CD8-positive, alpha-beta memory T cell (primary cell): ENCODE results near the gene NR2F2. TPM values are rescaled to one million over a fixed set of nuclear protein-coding genes. Genes with fewer than 3 reads are reported as not detected.

Experiments
- CTCF ChIA-PET: fragments of 350-600 bp; sonication (Branson Sonifier 250); formaldehyde crosslinking; loops from one replicate; lab custom pipeline; 2021; ENCODE audit warnings: antibody characterized with exemption; lab: Charles Lee
- POLR2A ChIA-PET: fragments of 350-600 bp; sonication (Branson Sonifier 250); formaldehyde crosslinking; loops from one replicate; lab custom pipeline; 2021; ENCODE audit warnings: antibody characterized with exemption; lab: Charles Lee
- DNase-seq, 5 donors: peaks; one replicate each; pipeline versions ENCODE4 v3.0.0 to v3.0.0-alpha.2; 2020 to 2022; ENCODE audit warnings: mixed read lengths in 1 of 5
- H3K27ac ChIP-seq: one replicate; pipeline ENCODE4 v1.7.0; 2013; ENCODE audit warnings: low read depth, mild to moderate bottlenecking, low read length, moderate library complexity
- H3K27me3 ChIP-seq: 2 replicates; pipeline ENCODE4 v1.7.0; 2013; ENCODE audit warnings: low read length, mild to moderate bottlenecking; ENCODE audit not compliant: insufficient read depth, poor library complexity, severe bottlenecking
- H3K36me3 ChIP-seq: 2 replicates; pipeline ENCODE4 v1.7.0; 2013; ENCODE audit warnings: mild to moderate bottlenecking, low read length, moderate library complexity; ENCODE audit not compliant: insufficient read depth
- H3K4me1 ChIP-seq: 2 replicates; pipeline ENCODE4 v1.7.0; 2013; ENCODE audit warnings: mild to moderate bottlenecking, low read length, moderate library complexity; ENCODE audit not compliant: insufficient read depth
- H3K4me3 ChIP-seq: 2 replicates; pipeline ENCODE4 v1.7.0; 2013; ENCODE audit warnings: mild to moderate bottlenecking, low read length
- H3K9me3 ChIP-seq: 2 replicates; pipeline ENCODE4 v1.7.0; 2013; ENCODE audit warnings: mild to moderate bottlenecking, low read length
- H3K27ac Mint-ChIP-seq, 8 donors: one replicate each; pipeline ENCODE4 v1.8.0; 2020 to 2021; ENCODE audit warnings: mixed read lengths in 8 of 8, mild to moderate bottlenecking in 6 of 8, inconsistent platforms in 3 of 8, moderate library complexity in 3 of 8
- H3K27me3 Mint-ChIP-seq, 2 donors: one replicate each; pipeline ENCODE4 v1.8.0; 2020 to 2021; ENCODE audit warnings: mixed read lengths in 2 of 2, mild to moderate bottlenecking in 1 of 2, moderate library complexity in 1 of 2
- H3K36me3 Mint-ChIP-seq, 3 donors: one replicate each; pipeline ENCODE4 v1.8.0; 2020 to 2021; ENCODE audit warnings: mixed read lengths in 3 of 3, inconsistent platforms in 1 of 3, mild to moderate bottlenecking in 1 of 3
- H3K4me1 Mint-ChIP-seq, 3 donors: one replicate each; pipeline ENCODE4 v1.8.0; 2020 to 2021; ENCODE audit warnings: mixed read lengths in 3 of 3, inconsistent platforms in 1 of 3, mild to moderate bottlenecking in 1 of 3
- H3K4me3 Mint-ChIP-seq, 7 donors: one replicate each; pipeline ENCODE4 v1.8.0; 2020 to 2021; ENCODE audit warnings: mixed read lengths in 7 of 7, mild to moderate bottlenecking in 6 of 7, moderate library complexity in 4 of 7, inconsistent platforms in 2 of 7
- H3K9me3 Mint-ChIP-seq, 5 donors: one replicate each; pipeline ENCODE4 v1.8.0; 2020 to 2022; ENCODE audit warnings: mixed read lengths in 5 of 5, mild to moderate bottlenecking in 3 of 5, moderate library complexity in 2 of 5, inconsistent platforms in 1 of 5
- polyA plus RNA-seq: library from polyadenylated mRNA; unstranded; fragments of 300-500 nt; fragmentation: Illumina TruSeq; gene quantifications from one replicate; pipeline ENCODE4 v1.2.3, GENCODE V29; 2021
- total RNA-seq, 2 experiments: library from RNA; stranded (reverse); gene quantifications; one replicate each; pipeline ENCODE4 v1.2.3, GENCODE V29; 2021

The NR2F2 gene
- total and polyA plus RNA-seq, 3 experiments from 2014 or later = not detected

- POLR2A ChIA-PET = no interaction called here
- Histone ChIP-seq H3K4me1 (no peaks in the 10 kb centered on the region), H3K9me3 (no peaks in the 10 kb centered on the region), H3K36me3 (no peaks in the 10 kb centered on the region), H3K27ac (no peak overlapping the region), H3K27me3 (peaks cover 34% of the 10 kb centered on the region), H3K4me3 (no peak overlapping the region)
- CTCF ChIA-PET = no interaction called here
- Mint-ChIP-seq H3K27ac (no peak overlapping the region), H3K4me3 (no peak overlapping the region), H3K27me3 (peaks cover 67 to 89% of the 10 kb centered on the region in 2 donors), H3K4me1 (peaks cover 0 to 3% (median 0%) of the 10 kb centered on the region in 3 donors), H3K36me3 (no peaks in the 10 kb centered on the region), H3K9me3 (peaks cover 0 to 17% (median 7%) of the 10 kb centered on the region in 5 donors)
- no peak for DNase-seq
These were observed 35.5 kb downstream of the NR2F2 start for GRCh38 chr15:96365781-96366525.

GRCh38 chr15:96366526-96366877 is 36.0 kb downstream of the NR2F2 start:
- Histone ChIP-seq H3K4me1 (no peaks in the 10 kb centered on the region), H3K4me3 (no peak overlapping the region), H3K27ac (no peak overlapping the region), H3K9me3 (no peaks in the 10 kb centered on the region), H3K27me3 (peaks cover 28% of the 10 kb centered on the region), H3K36me3 (no peaks in the 10 kb centered on the region)
- Mint-ChIP-seq H3K27ac (no peak overlapping the region), H3K27me3 (peaks cover 67 to 89% of the 10 kb centered on the region in 2 donors), H3K4me1 (peaks cover 0 to 3% (median 0%) of the 10 kb centered on the region in 3 donors), H3K4me3 (no peak overlapping the region), H3K36me3 (no peaks in the 10 kb centered on the region), H3K9me3 (peaks cover 0 to 17% (median 7%) of the 10 kb centered on the region in 5 donors)
- no peak for DNase-seq
- ChIA-PET POLR2A (no interaction called here), CTCF (no interaction called here)

GRCh38 chr15:96367311-96368200 is 37.1 kb downstream of the NR2F2 start:
- H3K27me3 ChIP-seq = peaks cover 22% of the 10 kb centered on the region
- no peaks in the 10 kb centered on the region for H3K9me3 ChIP-seq
- DNase-seq = no peak
- Mint-ChIP-seq H3K4me1 (no peaks in the 10 kb centered on the region), H3K27me3 (peaks cover 58 to 87% of the 10 kb centered on the region in 2 donors), H3K4me3 (no peak overlapping the region), H3K9me3 (peaks cover 0 to 13% (median 3%) of the 10 kb centered on the region in 5 donors), H3K36me3 (peaks cover 0 to 3% (median 0%) of the 10 kb centered on the region in 3 donors), H3K27ac (no peak overlapping the region)
- no peaks in the 10 kb centered on the region for H3K36me3 ChIP-seq
- ChIA-PET CTCF (no interaction called here), POLR2A (no interaction called here)
- H3K4me3 ChIP-seq = no peak overlapping the region
- no peaks in the 10 kb centered on the region for H3K4me1 ChIP-seq
- H3K27ac ChIP-seq = no peak overlapping the region

GRCh38 chr15:96369351-96369750 is 38.9 kb downstream of the NR2F2 start:
- no peak overlapping the region for H3K4me3 ChIP-seq
- H3K36me3 Mint-ChIP-seq = peaks cover 0 to 3% (median 0%) of the 10 kb centered on the region in 3 donors
- H3K4me3 Mint-ChIP-seq = no peak overlapping the region
- H3K4me1 Mint-ChIP-seq = no peaks in the 10 kb centered on the region
- ChIA-PET POLR2A (no interaction called here), CTCF (no interaction called here)
- no peaks in the 10 kb centered on the region for H3K4me1 ChIP-seq
- no peak overlapping the region for H3K27ac ChIP-seq
- H3K27me3 Mint-ChIP-seq = peaks cover 44 to 81% of the 10 kb centered on the region in 2 donors
- H3K9me3 ChIP-seq = no peaks in the 10 kb centered on the region
- peaks cover 0 to 13% (median 7%) of the 10 kb centered on the region in 5 donors for H3K9me3 Mint-ChIP-seq
- no peak overlapping the region for H3K27ac Mint-ChIP-seq
- H3K36me3 ChIP-seq = no peaks in the 10 kb centered on the region
- H3K27me3 ChIP-seq = peaks cover 22% of the 10 kb centered on the region
- no peak for DNase-seq

- Mint-ChIP-seq H3K27me3 (peaks cover 42 to 75% of the 10 kb centered on the region in 2 donors), H3K27ac (no peak overlapping the region), H3K4me1 (no peaks in the 10 kb centered on the region), H3K36me3 (peaks cover 0 to 3% (median 0%) of the 10 kb centered on the region in 3 donors), H3K4me3 (no peak overlapping the region), H3K9me3 (peaks cover 0 to 13% (median 7%) of the 10 kb centered on the region in 5 donors)
- DNase-seq = no peak
- Histone ChIP-seq H3K27ac (no peak overlapping the region), H3K27me3 (peaks cover 21% of the 10 kb centered on the region), H3K36me3 (no peaks in the 10 kb centered on the region), H3K4me1 (no peaks in the 10 kb centered on the region), H3K4me3 (no peak overlapping the region), H3K9me3 (no peaks in the 10 kb centered on the region)
- ChIA-PET POLR2A (no interaction called here), CTCF (no interaction called here)
These were observed 39.5 kb downstream of the NR2F2 start for GRCh38 chr15:96369825-96370621.

- CTCF ChIA-PET = no interaction called here
- no peak overlapping the region for H3K4me3 ChIP-seq
- no peaks in the 10 kb centered on the region for H3K4me1 Mint-ChIP-seq
- no peaks in the 10 kb centered on the region for H3K9me3 ChIP-seq
- no peak overlapping the region for H3K27ac ChIP-seq
- H3K36me3 ChIP-seq = no peaks in the 10 kb centered on the region
- peaks cover 32 to 53% of the 10 kb centered on the region in 2 donors for H3K27me3 Mint-ChIP-seq
- H3K9me3 Mint-ChIP-seq = peaks cover 4 to 13% (median 9%) of the 10 kb centered on the region in 5 donors
- no peak for DNase-seq
- H3K4me3 Mint-ChIP-seq = no peak overlapping the region
- H3K27me3 ChIP-seq = peaks cover 7% of the 10 kb centered on the region
- H3K36me3 Mint-ChIP-seq = peaks cover 0 to 3% (median 0%) of the 10 kb centered on the region in 3 donors
- H3K27ac Mint-ChIP-seq = no peak overlapping the region
- H3K4me1 ChIP-seq = no peaks in the 10 kb centered on the region
- POLR2A ChIA-PET = no interaction called here
These were observed 42.1 kb downstream of the NR2F2 start for GRCh38 chr15:96372554-96372953.

GRCh38 chr15:96374499-96374898 is 44.0 kb downstream of the NR2F2 start:
- H3K4me1 Mint-ChIP-seq = no peaks in the 10 kb centered on the region
- DNase-seq = no peak
- peaks cover 15 to 37% of the 10 kb centered on the region in 2 donors for H3K27me3 Mint-ChIP-seq
- no peak overlapping the region for H3K27ac Mint-ChIP-seq
- no peak overlapping the region for H3K27ac ChIP-seq
- H3K4me1 ChIP-seq = no peaks in the 10 kb centered on the region
- peaks cover 4 to 15% (median 5%) of the 10 kb centered on the region in 5 donors for H3K9me3 Mint-ChIP-seq
- H3K27me3 ChIP-seq = no peaks in the 10 kb centered on the region
- CTCF ChIA-PET = no interaction called here
- H3K36me3 ChIP-seq = no peaks in the 10 kb centered on the region
- H3K4me3 ChIP-seq = no peak overlapping the region
- POLR2A ChIA-PET = no interaction called here
- H3K9me3 ChIP-seq = no peaks in the 10 kb centered on the region
- H3K36me3 Mint-ChIP-seq = peaks cover 0 to 3% (median 0%) of the 10 kb centered on the region in 3 donors
- H3K4me3 Mint-ChIP-seq = no peak overlapping the region
